ENCODE measurements around the gene ACOT7.

ACOT7 gene

GRCh38 chr1:6359216-6360116 is 34.1 kb downstream of the ACOT7 start:
- DNase-seq = peak; percentile 25

GRCh38 chr1:6358757-6359201 is 34.8 kb downstream of the ACOT7 start:
- DNase-seq = no peak

DNA sequence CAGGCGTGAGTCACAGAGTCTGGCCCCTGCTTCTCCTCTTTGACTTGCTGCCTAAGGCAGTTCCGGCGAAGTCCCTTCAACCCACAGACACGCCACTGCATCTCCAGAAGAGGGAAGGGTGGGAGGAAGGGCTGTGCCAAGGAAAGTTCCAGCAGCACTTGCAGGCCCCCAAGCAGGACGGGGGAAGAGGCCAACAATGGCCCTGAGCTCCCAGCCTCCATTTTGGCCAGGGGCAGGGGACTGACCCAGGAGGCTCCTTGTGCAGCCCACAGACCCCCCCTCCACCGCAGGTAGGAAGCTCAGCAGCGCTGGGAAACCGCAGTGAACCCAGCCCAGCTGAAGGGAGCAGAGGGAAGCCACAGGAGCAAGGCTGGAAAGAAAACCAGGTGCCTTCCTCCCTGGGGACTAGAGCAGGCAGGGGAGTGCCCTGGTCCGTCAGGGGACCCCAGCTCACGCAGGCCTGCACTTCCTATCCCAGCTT is 35.4 kb downstream of the ACOT7 start:
- DNase-seq = no peak

- DNase-seq = no peak
Measured at GRCh38 chr1:6357243-6357936, 36.2 kb downstream of the ACOT7 start.

DNA sequence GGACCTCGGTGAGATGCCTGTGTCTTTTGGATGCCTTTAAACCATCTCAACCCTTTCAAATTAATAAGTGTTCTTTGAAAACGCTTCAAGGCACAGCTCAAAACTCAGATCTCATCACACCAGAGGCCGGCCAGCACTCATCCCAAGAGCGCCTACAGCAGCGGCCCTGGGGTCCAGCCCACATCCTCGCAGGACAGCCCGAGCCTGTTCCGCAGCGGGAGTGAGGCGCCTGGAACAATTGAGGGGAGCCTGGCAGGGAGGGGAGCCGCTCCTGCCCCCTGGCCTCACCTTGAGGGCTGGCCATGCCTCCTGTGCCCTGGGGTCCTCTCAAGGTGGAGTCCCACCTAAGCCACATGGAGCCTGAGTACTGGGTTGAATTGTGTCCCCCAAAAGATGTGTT is 37.9 kb downstream of the ACOT7 start:
- no peak for DNase-seq

GRCh38 chr1:6354659-6355317 is 38.8 kb downstream of the ACOT7 start:
- no peak for DNase-seq

- no peak for DNase-seq
Measured at GRCh38 chr1:6353955-6354658, 39.5 kb downstream of the ACOT7 start.

- DNase-seq = no peak
Measured at GRCh38 chr1:6353619-6353954, 40.0 kb downstream of the ACOT7 start.

DNA sequence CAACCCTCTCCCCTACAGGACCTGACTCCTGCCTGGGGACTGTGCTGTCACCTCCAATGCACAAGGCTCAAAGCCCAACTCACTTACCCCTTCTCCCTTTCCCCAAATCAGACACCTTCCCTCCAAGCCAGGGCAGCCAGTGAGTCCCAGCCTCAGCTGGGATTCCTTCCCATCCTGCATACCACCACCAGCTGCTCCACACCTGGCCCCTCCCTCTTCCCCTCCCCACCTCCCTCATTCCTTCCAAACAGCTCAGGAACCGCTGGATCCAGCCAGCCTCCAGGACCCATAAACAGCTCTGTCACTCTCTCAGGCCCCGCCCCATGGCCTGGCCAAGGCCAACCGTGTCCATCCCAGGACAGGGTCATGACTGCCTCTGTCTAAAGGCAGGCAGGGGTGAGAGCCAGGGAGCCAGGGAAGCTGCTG is 41.4 kb downstream of the ACOT7 start:
- no peak for DNase-seq

DNA sequence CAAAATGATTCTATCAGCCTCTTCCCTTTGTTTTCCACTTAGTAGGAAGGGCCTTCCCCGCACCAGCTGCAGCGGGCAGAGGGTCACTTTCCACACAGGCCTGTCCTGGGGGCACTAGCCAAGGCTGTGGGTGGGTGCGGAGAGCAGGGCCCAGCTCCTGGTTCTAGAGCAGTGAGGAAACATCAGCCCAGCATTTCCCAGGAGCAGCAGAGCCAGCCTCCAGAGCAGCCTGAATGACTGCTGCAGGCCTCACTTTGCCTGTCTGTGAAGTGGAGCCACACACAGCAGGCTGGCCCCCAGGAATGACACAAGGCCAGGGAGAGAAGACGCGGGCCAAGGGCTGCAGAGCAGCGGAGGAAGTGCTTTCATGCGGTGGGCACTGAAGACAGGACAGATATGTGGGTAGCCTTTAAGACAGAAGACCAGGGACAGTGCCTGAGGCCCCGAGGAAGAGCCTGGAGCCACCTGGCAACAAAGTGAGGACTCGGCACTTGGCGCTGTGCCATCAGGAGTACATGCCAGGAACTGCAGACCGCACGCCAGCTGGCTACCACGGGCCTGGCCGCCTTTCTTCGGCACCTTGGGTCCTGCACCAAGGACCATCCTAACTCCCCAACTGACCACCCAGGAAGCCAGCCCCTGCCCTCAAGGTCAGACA is 42.0 kb downstream of the ACOT7 start:
- no peak for DNase-seq

DNA sequence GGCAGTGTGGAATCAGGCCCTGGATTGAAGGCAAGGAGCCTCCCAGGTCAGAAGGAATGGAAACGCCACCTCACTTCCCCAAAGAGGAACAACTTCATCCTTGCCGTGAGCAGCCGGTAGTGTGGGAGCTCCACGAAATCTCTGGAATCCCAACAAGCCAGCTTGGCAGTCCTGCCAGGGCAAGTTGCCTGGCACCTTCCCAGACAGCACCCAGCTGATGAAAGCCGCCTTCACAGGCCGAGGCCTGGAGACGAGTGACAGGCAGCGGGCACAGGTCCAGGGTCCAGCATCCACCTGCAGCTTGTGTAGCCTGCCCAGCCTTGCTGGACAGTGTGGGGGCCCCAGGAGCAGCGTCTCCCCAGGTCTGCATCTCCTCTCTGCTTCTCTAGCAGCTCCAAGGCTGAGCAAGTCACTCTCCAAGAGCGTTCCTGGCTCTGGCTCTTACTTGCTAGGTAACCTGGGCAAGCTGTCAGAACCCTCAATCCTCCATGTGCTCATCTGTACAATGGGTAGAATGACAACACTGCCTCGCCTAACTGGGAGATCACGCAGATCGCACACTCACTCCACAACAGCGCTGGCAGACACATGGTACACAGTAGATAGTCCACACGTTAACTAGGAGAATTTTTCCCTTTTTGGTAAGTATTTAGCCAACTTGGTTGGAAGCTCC is 43.0 kb downstream of the ACOT7 start:
- DNase-seq = no peak

- no peak for DNase-seq
Measured at GRCh38 chr1:6349254-6349943, 44.2 kb downstream of the ACOT7 start.

DNA sequence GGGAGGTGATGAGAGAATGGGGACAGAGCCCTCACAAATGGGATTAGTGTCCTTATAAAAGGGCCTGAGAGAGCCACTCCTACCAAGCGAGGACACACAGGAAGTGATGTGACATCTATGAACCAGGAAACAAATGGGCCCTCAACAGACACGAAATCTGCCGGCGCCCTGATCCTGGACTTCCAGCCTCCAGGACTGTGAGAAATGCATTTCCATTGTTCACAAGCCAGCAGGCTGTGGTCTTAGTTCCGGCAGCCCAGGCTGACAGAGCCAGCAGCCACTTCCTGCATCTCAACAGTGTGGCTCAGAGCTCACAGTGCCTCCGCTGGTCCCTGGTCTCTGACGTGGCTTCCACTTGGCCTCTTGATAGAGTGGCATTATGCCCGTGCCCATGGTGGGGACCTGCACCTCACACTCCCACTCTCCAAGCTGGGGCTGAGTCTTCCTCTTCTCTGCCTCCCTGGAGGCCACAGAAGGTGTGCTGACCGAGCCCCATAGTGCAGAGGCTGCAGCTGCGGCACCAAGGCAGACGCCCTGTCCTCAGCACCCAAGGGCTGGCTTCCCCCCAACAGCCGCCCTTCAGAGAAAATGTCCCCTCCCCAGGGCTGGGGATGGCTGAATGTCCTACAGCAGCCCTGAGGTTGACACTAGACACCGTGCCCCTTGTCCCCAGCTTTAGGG is 44.9 kb downstream of the ACOT7 start:
- DNase-seq = no peak

- no peak for DNase-seq
Measured at GRCh38 chr1:6347641-6348487, 45.7 kb downstream of the ACOT7 start.

- DNase-seq = no peak
Measured at GRCh38 chr1:6345460-6345859, 48.1 kb downstream of the ACOT7 start.

- no peak for DNase-seq
Measured at GRCh38 chr1:6345009-6345408, 48.6 kb downstream of the ACOT7 start.

- DNase-seq = peak; percentile 37
Measured at GRCh38 chr1:6343506-6344405, 49.8 kb downstream of the ACOT7 start.

GRCh38 chr1:6342056-6342455 is 51.5 kb downstream of the ACOT7 start:
- DNase-seq = no peak
